Activated CD8-positive, alpha-beta memory T cell treated with anti-CD3 and anti-CD28 coated beads for 36 hours (primary cell): ENCODE results near the gene SORT1. TPM values are rescaled to one million over a fixed set of nuclear protein-coding genes. Genes with fewer than 3 reads are reported as not detected.
"Not testable (repeated sequence)": the region's sequence is repeated elsewhere in the genome, so short reads cannot be mapped to it uniquely, and the experiment has no call there.

Experiments
- CTCF ChIA-PET: fragments of 350-600 bp; sonication (Branson Sonifier 250); formaldehyde crosslinking; loops from one replicate; lab custom pipeline; 2021; ENCODE audit warnings: antibody characterized with exemption; lab: Charles Lee
- POLR2A ChIA-PET: fragments of 350-600 bp; sonication (Branson Sonifier 250); formaldehyde crosslinking; loops from one replicate; lab custom pipeline; 2021; ENCODE audit warnings: antibody characterized with exemption; lab: Charles Lee
- total RNA-seq, 2 experiments: library from RNA; stranded (reverse); gene quantifications; one replicate each; pipeline ENCODE4 v1.2.3, GENCODE V29; 2021

SORT1 gene
- total RNA-seq, result 1 to 10 TPM; 2.7 to 3.1 TPM

- POLR2A ChIA-PET, result no interaction called here
- CTCF ChIA-PET, result interaction anchor here (0.7 to 5.4 kb wide), 15 partner anchors 8 to 298 kb away, joined by 3 to 34 read pairs (median 4); partner anchors contain the start of gene PSRC1
These were observed at the start of gene SORT1 for GRCh38 chr1:109397581-109398342. SORT1 (minus strand) TSS chr1:109397918; CDS start chr1:109397892, 26 bp downstream.

- POLR2A ChIA-PET, CTCF ChIA-PET: not testable (repeated sequence)
These were observed 48.4 kb upstream of the SORT1 start for GRCh38 chr1:109445949-109446695.

GRCh38 chr1:109444346-109444745, 46.6 kb upstream of the SORT1 start:
- ChIA-PET CTCF (no interaction called here), POLR2A (no interaction called here)

GRCh38 chr1:109443476-109443875, 45.8 kb upstream of the SORT1 start:
- ChIA-PET CTCF (no interaction called here), POLR2A (no interaction called here)

- CTCF ChIA-PET, result no interaction called here
- POLR2A ChIA-PET, result no interaction called here
These were observed 43.4 kb upstream of the SORT1 start for GRCh38 chr1:109441069-109441468.

DNA sequence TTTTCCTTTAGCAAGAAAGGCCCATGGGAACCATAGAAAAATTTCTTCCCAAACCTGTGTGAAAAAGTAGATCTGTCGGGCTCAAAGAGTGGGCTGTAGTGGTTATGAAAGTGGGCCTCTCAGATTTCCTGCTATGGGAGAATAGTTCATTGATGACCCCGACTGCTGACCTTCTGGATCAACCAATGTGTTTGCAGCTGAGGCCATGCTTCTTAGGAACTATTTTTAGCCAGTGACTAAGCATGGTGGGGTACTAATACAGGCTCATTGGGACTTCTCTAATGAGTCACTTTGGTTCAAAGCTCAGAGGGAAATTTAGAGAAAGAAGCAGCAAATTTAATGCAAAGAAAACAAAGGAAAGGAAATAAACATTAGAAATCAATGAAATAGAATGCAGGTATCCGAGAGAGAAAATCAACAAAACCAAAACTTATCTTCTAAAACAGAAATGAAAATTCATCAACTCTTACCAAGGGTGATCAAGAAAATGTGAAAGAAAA, 41.1 kb upstream of the SORT1 start:
- POLR2A ChIA-PET, result no interaction called here

GRCh38 chr1:109434484-109434883, 36.8 kb upstream of the SORT1 start:
- POLR2A ChIA-PET, result no interaction called here
- CTCF ChIA-PET, result no interaction called here

More for the DNA sequence above, 41.1 kb upstream of the SORT1 start:
- CTCF ChIA-PET, result interaction anchor here (1.3 kb wide), 1 partner anchor 55 kb away, joined by 3 read pairs; the partner anchor contains the start of gene CYB561D1

GRCh38 chr1:109433322-109433721, 35.6 kb upstream of the SORT1 start:
- ChIA-PET CTCF (no interaction called here), POLR2A (no interaction called here)

- CTCF ChIA-PET, result interaction anchor here (0.5 kb wide), 1 partner anchor 38 kb away, joined by 3 read pairs; no protein-coding TSS in a partner anchor
- POLR2A ChIA-PET, result no interaction called here
These were observed 34.6 kb upstream of the SORT1 start for GRCh38 chr1:109432336-109432735.

DNA sequence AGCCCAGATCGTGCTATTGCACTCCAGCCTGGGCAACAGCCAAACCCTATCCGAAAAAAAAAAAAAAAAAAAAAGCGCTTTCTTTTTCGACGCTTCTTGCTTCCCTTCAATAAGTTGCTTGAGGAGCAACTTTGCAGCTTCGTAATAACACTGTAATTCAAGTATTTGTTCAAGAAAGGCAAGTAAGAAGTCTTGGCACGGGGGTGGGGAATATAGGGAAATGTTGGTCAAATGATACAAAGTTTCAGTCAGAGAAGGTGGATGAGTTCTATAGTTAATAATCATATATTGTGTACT, 29.4 kb upstream of the SORT1 start:
- POLR2A ChIA-PET, result interaction anchor here (1.2 to 1.7 kb wide), 2 partner anchors 106 to 212 kb away, joined by 4 to 9 read pairs; no protein-coding TSS in a partner anchor
- CTCF ChIA-PET, result interaction anchor here (0.7 to 4.5 kb wide), 2 partner anchors 52 to 105 kb away, joined by 4 to 20 read pairs; no protein-coding TSS in a partner anchor

GRCh38 chr1:109426281-109427170, 28.8 kb upstream of the SORT1 start, which contains the start of gene PSMA5:
PSMA5 (minus strand) TSS chr1:109426448; CDS start chr1:109426330, 118 bp downstream.
- ChIA-PET POLR2A (interaction anchor here (0.6 to 2.9 kb wide), 6 partner anchors 58 to 326 kb away, joined by 3 to 9 read pairs (median 6); partner anchors contain the start of genes ATXN7L2 and GNAI3), CTCF (interaction anchor here (0.7 to 4.5 kb wide), 4 partner anchors 52 to 120 kb away, joined by 3 to 20 read pairs (median 6); no protein-coding TSS in a partner anchor)

GRCh38 chr1:109425391-109426280, 27.9 kb upstream of the SORT1 start:
- ChIA-PET CTCF (interaction anchor here (0.9 to 4.5 kb wide), 6 partner anchors 26 to 120 kb away, joined by 3 to 20 read pairs (median 4); no protein-coding TSS in a partner anchor), POLR2A (interaction anchor here (0.6 to 2.9 kb wide), 9 partner anchors 35 to 326 kb away, joined by 3 to 9 read pairs (median 4); partner anchors contain the start of genes AMIGO1, ATXN7L2 and GNAI3)

GRCh38 chr1:109423498-109423897, 25.8 kb upstream of the SORT1 start:
- ChIA-PET CTCF (interaction anchor here (1.2 kb wide), 1 partner anchor 9 kb away, joined by 3 read pairs; no protein-coding TSS in a partner anchor), POLR2A (interaction anchor here (2.9 kb wide), 1 partner anchor 323 kb away, joined by 6 read pairs; no protein-coding TSS in a partner anchor)

GRCh38 chr1:109412551-109412950, 14.8 kb upstream of the SORT1 start:
- ChIA-PET CTCF (interaction anchor here (1.2 to 1.6 kb wide), 3 partner anchors 14 to 120 kb away, joined by 3 to 6 read pairs (median 4); partner anchors contain the start of genes CYB561D1 and SORT1), POLR2A (no interaction called here)

DNA sequence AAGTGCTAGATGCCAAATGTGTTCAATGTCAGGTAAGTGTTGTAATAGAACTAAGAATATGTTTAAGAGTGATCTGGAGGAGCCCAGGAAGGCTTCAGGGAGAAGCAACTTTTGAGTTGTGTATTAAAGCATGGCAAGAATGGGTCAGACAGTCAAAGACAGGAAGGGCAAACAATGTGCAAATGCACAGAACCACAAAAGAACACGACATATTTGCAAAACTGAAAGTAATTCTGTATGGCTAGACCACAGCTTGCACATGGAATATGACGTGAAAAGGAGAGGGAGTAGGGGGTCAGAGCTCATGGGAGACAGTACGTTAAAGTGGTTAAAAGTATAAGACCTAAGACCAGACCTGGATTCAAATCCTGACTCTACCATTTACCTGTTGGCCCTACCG, 7.1 kb upstream of the SORT1 start:
- ChIA-PET POLR2A (interaction anchor here (0.6 kb wide), 1 partner anchor 163 kb away, joined by 4 read pairs; no protein-coding TSS in a partner anchor), CTCF (no interaction called here)

DNA sequence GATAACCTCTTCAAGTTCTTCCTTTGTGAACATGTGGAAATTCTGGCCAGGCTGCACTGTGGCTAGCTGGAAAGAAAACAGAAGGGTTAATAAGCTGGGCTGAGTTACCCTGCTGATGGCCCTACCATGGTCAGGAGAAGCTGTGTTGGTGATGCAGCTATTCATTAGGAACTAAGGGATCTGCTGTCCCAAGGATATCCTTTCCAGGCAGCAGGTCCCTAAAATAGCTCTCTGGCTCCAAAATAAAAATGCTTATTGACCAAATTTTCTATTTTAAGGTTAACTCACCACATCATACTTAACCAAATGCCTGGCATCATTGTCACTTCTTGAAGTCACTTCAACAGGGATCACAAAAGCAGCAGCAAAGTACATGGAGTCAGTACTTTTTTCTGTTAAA, 4.3 kb upstream of the SORT1 start:
- CTCF ChIA-PET, result interaction anchor here (0.7 to 5.4 kb wide), 3 partner anchors 29 to 366 kb away, joined by 3 to 34 read pairs (median 3); no protein-coding TSS in a partner anchor
- POLR2A ChIA-PET, result interaction anchor here (0.6 kb wide), 1 partner anchor 590 kb away, joined by 7 read pairs; no protein-coding TSS in a partner anchor
